Measurements from ENCODE around the gene NDEL1.
"Not testable (repeated sequence)": the region's sequence is repeated elsewhere in the genome, so short reads cannot be mapped to it uniquely, and the experiment has no call there.

NDEL1 gene

GRCh38 chr17:8435245-8436168, at the start of gene NDEL1:
TSS of gene NDEL1 (plus strand) at chr17:8435884. CDS start at chr17:8444272, 8,388 bp downstream.
- DNase-seq, result peak; percentile 99

DNA sequence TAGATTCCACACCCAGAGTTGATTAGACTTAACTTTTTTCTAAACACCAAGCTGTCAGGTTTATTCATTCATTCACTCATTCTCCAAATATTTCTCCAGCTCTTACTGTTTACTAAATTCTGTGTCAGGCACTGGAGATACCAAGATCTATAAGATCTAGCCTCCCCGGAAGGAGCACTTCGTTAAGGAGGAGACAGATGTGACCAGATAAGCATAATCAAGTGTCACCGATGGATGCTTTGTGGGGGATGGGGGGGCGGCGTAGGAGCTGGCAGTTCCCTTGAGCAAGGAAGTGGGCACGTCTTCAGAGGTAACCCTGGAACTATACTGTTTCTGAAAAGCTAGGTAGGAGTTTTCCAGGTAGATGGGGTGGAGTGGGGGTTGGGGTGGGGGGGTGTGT, 48.8 kb upstream of the NDEL1 start:
- no peak for DNase-seq

- DNase-seq, result no peak
Observed at GRCh38 chr17:8387914-8388651, 47.6 kb upstream of the NDEL1 start.

DNA sequence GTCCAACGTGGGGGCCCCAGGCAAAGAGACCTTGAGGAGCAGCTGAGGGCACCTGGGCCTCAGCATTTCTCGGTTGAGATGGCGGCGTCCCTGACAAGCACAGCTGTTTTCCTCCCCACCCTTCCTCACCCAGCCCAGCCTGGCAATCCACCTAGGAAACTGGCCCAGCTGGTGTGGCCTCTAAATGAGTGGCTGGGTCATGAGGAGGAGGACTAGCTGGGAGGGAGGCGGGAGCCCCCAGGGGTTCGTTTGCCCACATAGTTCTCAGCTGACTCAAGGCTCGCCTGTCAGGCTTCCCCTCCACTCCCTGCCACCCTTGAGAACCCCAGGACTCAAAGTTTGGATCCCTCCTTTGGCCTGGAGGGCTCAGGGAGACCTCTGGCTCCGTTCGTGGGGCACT, 44.0 kb upstream of the NDEL1 start:
- no peak for DNase-seq

GRCh38 chr17:8392274-8392673, 43.4 kb upstream of the NDEL1 start:
- DNase-seq, result no peak

DNA sequence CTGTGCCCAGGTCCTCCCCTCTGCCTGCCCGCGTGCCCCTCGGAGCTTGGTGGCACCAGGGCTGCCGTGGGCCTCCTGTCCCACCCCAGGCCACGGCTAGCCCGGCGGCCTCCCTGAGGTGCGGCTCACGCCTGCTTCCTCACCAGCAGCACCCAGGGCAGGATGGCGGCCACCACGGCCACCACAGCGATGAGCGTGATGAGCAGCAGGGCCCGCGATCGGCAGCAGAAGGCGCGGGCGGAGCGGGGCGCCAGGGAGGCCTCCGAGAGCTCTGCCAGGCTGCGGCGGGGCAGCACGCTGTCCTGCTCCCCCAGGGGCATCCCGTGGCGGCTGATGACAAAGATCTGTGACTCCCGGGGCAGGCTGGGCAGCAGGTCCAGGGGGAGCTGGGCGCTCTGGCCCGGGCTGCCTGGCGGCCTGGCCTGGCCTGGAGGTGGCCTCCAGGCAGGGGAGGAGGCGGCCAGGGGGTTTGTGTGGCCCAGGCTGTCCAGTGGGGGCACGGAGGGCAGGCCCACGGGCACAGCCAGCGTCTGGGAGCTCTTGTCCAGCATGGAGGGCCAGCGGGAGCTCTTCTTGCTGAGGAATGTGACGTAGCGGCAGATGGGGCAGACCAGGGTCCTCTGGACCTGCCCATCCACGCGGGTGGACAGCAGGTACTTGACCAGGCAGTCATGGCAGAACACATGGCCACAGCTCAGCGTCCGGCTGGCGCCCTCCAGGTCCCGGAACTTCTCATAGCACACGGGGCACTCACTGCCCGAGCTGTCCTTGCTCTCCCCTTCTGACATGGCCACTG, 42.8 kb upstream of the NDEL1 start:
- no peak for DNase-seq

DNA sequence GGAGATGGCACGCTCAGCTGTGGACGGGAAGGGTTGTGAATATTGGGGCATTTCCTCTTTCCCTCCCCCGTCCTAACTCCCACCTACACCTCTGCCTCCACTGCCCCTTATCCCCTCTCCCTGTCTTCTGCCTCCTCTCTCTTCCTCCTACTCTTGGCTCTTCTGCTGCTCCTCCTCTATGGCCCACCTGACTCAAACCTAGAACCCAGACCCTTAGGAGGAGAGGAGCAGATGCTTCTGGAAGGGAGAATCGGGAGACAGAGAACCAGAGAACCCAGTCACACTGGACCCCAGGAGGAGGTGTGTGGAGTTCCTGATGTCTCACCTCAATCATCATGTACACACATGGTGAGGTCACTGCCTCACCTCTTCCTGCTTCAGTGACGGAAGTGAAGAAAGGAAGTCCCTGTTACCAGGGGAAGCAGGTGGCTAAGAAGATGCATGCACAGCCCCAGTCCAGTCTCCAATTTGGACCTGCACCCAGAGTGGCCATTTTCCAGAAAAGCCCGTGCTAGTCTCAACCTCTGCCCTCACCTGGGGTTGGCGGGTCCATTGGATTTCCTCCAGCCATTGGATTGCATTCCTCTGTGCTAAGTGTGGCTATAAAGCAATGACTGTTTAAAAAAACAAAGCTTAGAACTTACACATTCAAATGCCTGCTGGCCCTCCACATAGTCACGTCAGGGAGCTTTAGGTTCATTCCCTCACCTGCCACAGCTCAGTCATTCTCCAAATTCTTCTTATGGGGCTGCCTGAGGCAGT, 42.0 kb upstream of the NDEL1 start:
- peak; percentile 23 for DNase-seq

DNA sequence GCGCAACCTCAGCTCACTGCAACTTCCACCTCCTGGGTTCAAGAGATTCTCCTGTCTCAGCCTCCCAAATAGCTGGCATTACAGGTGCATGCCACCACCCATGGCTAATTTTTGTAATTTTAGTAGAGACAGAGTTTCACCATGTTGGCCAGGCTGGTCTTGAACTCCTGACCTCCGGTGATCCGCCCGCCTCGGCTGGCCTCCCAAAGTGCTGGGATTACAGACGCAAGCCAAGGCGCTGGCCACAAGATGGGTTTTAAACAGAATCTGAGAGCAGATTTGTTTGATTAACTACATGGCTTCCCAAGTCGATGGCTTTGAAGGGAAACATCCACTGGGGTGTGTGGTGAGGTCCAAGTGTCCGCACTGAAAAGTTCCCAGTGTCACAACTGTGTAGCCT, 41.2 kb upstream of the NDEL1 start:
- not testable (repeated sequence) for DNase-seq

DNA sequence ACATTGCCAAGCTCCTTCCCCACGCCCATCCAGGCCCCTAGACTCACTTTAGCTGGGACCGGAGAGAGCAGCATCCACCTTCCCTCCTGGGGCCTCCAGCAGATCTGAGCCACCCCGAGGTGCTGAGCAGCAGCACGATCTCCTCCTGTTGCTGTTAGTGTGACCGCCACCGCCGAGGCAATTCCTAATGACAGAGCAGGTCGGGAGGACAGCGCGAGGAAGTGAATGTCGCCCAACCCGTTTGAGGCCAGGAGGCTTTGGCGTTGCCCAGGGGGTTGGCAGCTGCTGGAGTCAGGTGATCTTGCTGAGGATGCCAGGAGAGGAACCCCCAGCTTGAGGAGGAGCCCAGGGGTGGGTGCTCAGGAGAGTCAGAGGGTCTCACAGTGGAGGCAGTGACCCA, 38.0 kb upstream of the NDEL1 start, which contains the start of gene RNF222:
Gene RNF222, minus strand, starts transcription at position 192 of the 400 bp plus-strand sequence. CDS start 4,366 bp downstream, outside the sequence.
- no peak for DNase-seq

DNA sequence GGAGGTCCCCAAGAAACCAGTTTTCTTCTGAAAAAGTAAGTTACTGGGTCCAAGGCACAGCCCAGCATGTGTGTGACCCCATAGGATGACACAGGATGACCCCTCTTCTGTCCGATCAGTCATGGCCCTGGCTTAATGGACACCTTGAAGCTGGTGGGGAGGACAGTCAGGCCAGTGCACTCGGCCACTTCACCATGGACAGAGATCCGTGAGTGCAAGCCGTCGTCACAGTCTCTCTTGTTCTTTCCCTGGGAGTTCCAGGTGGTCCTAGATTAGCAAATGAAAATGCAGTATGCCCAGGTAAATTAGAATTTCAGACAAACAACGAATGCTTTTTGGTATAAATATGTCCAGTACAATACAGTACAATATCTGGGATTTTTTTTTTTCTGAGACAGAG, 36.7 kb upstream of the NDEL1 start:
- DNase-seq, result no peak

DNA sequence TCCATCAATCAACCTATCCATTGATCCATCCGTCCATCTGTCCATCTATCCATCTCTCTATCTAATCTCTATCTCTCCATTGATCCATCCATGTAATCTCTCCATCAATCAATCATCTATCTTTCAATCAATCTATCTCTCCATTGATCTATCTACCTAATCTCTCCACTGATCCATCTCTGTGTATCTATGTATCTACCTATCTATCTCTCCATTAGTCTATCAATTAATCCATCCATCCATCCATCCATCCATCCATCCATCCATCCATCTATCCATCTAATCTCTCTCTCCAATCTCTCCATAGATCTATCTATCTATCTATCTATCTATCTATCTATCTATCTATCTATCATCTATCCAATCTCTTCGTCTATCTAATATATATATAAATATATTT, 34.6 kb upstream of the NDEL1 start:
- no peak for DNase-seq

GRCh38 chr17:8402921-8403536, 32.7 kb upstream of the NDEL1 start:
- no peak for DNase-seq

- no peak for DNase-seq
Observed at GRCh38 chr17:8405499-8406016, 30.1 kb upstream of the NDEL1 start.

DNA sequence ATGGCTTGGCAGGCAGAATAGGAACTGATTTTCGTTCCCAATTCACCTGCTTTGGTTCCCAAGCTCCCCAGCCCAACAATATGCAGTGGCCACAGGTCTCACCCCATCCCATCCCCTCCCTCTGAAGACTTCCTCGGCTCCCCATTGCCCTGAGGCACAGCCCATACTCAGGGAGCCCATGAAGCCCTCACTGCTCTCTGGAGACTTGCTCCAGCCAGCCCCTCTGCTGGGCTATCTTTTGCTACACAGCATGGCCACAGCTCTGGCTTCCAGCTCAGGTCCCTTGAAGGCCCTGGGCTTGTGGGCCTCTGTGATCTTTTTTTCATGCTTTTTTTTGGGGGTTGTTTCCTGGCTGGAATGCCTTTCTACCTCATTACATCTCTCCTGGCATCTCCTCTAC, 29.5 kb upstream of the NDEL1 start:
- DNase-seq, result no peak

GRCh38 chr17:8408371-8408770, 27.3 kb upstream of the NDEL1 start:
- no peak for DNase-seq

- DNase-seq, result peak; percentile 73
Observed at GRCh38 chr17:8409966-8410882, 25.5 kb upstream of the NDEL1 start.

DNA sequence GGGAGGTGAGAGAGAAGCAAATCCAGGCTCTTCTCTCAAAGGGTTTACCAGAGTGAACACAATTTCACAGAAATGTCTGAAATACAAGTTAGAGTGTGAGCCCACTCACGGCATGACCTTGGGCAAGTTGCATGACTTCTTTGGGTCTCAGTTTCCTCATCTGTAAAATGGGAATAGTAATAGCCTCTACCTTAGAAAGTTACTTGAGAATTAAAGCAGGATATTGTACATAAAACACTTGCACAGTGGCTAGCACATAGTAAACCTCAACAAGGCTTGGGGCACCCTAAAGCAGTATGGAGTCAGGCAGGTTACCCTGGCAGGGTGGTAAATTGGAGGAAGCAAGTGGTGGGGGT, 24.8 kb upstream of the NDEL1 start:
- DNase-seq, result no peak

GRCh38 chr17:8412089-8412488, 23.6 kb upstream of the NDEL1 start:
- no peak for DNase-seq

DNA sequence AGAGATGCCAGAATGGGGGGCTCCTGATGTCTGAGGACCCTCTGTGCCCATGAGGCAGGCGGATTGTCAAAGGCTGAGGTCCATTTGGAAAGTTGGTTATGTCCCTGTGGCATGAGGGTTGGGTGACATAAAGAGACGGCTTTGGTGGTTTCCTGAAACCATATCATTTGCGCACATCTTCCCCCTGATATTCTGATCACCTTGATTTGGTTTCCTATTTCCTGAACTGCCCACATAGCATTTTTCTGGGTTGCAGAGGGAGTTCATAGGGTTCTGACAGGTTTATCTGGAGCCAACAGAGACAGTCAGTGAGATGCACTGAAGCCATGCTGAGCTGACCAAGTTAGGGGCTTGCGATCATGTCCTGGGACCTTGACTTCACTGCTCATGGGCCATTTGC, 22.4 kb upstream of the NDEL1 start:
- DNase-seq, result no peak

DNA sequence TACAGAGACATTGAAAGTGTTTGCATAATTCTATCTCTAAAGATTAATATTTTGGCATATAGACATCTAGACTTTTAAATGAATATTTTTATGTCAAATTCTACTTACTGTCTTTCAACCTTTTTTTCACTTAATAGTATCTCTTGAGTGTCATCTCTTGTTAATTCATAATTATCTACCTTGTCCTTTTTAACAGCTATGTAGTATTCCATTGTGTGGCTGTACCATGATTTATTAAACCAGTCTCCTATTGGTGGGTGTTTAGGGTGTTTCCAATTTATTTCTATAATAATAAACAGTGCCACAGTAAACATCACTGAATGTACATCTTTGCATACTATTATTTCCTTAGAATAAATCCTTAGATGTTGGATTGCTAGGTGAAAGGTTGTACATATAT, 21.7 kb upstream of the NDEL1 start:
- no peak for DNase-seq

DNA sequence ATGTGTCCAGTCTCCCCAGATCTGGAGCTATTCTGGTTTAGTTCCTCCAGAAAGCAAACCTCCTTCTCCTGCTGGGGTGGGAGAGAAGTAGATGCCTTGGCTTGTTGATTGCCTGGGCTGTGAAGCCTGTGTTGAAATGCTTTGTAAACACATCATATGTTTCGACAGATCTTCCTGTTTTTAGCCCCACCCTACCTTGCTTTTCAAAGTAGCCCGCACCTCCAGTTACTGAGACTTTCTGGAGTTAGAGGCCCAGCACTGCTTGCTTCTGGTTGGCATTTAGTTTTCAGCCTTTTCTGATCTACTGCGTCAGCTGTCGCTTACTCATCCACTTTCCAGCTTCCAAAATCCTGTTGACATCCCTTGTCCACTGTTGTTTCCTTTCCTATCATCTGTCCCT, 17.9 kb upstream of the NDEL1 start:
- DNase-seq, result no peak

Measured in activated naive CD4-positive, alpha-beta T cell treated with anti-CD3 and anti-CD28 coated beads, Interleukin-2, amount 50 U/mL, for 16 hours (primary cell).